H1 (cell line): ENCODE measurements around the gene SPEM1. TPM values are rescaled to one million over a fixed set of nuclear protein-coding genes. Genes with fewer than 3 reads are reported as not detected.

Experiments
- CTCF ChIA-PET: fragments of 300-600 bp; sonication (Branson Sonifier 250); formaldehyde crosslinking; loops from one replicate; lab custom pipeline; 2021; ENCODE audit not compliant: partially characterized antibody; lab: Charles Lee
- POLR2A ChIA-PET: fragments of 300-600 bp; sonication (Branson Sonifier 250); formaldehyde crosslinking; loops from one replicate; lab custom pipeline; 2021; ENCODE audit warnings: inconsistent platforms; ENCODE audit not compliant: partially characterized antibody; lab: Charles Lee
- DNase-seq, 2 experiments: peaks; one replicate each; pipeline versions ENCODE4 v3.0.0 to v3.0.0-alpha.2; 2010 to 2022; ENCODE audit warnings: low spot score in 2 of 2, low read depth in 1 of 2, mixed read lengths in 1 of 2
- FAIRE-seq: peaks from 2 replicates; lab custom pipeline; 2011; peaks lifted over from hg19 to GRCh38; lab: Jason Lieb, UNC
- H2AFZ ChIP-seq: 2 replicates; pipeline ENCODE4 v1.8.1; 2012; ENCODE audit warnings: low read length, inconsistent platforms
- H2AK5ac ChIP-seq: 2 replicates; pipeline ENCODE4 v1.6.1; 2013; ENCODE audit warnings: low read depth, low read length
- H2BK120ac ChIP-seq: replicated peaks from 2 replicates; pipeline ENCODE3; 2013; ENCODE audit warnings: low read depth, low read length, inconsistent platforms
- H2BK12ac ChIP-seq: 2 replicates; pipeline ENCODE4 v1.6.1; 2013; ENCODE audit warnings: low read depth, low read length
- H2BK15ac ChIP-seq: 2 replicates; pipeline ENCODE4 v1.6.1; 2013; ENCODE audit warnings: low read length
- H2BK20ac ChIP-seq: 2 replicates; pipeline ENCODE4 v1.6.1; 2013; ENCODE audit warnings: low read length
- H2BK5ac ChIP-seq: 2 replicates; pipeline ENCODE4 v1.6.1; 2013; ENCODE audit warnings: low read depth, low read length
- H3K14ac ChIP-seq: 2 replicates; pipeline ENCODE4 v1.6.1; 2013; ENCODE audit warnings: inconsistent platforms; ENCODE audit not compliant: insufficient read length
- H3K18ac ChIP-seq: 2 replicates; pipeline ENCODE4 v1.6.1; 2013; ENCODE audit warnings: low read length; ENCODE audit errors: extremely low read depth
- H3K23ac ChIP-seq: 2 replicates; pipeline ENCODE4 v1.6.1; 2013; ENCODE audit warnings: inconsistent platforms; ENCODE audit not compliant: insufficient read length
- H3K23me2 ChIP-seq: 2 replicates; pipeline ENCODE4 v1.6.1; 2013; ENCODE audit warnings: low read depth, low read length
- H3K27ac ChIP-seq: 2 replicates; pipeline ENCODE4 v1.6.1; 2011; ENCODE audit warnings: low read depth, low read length, inconsistent platforms
- H3K27me3 ChIP-seq, 4 experiments: replicated peaks in 1 of 4; 1 replicate in 1 of 4; 2 replicates in 3 of 4; pipeline versions ENCODE4 v1.6.1 to v1.8.1; 2011 to 2013; ENCODE audit warnings: low read length in 3 of 4, mild to moderate bottlenecking in 3 of 4, inconsistent platforms in 2 of 4, mixed read lengths in 2 of 4, moderate library complexity in 1 of 4; ENCODE audit not compliant: control insufficient read depth in 3 of 4, insufficient read depth in 3 of 4; ENCODE audit errors: extremely low read depth in 1 of 4
- H3K36me3 ChIP-seq, 4 experiments: 2 replicates each; pipeline versions ENCODE4 v1.6.1 to v1.8.1; 2011 to 2013; ENCODE audit warnings: mild to moderate bottlenecking in 4 of 4, low read length in 3 of 4, moderate library complexity in 2 of 4, control low read depth in 1 of 4, inconsistent platforms in 1 of 4; ENCODE audit not compliant: insufficient read depth in 4 of 4, control insufficient read depth in 2 of 4
- H3K4ac ChIP-seq: replicated peaks from 2 replicates; pipeline ENCODE3; 2013; ENCODE audit warnings: low read length, low read depth, mixed read lengths, inconsistent platforms; ENCODE audit not compliant: insufficient read length
- H3K4me1 ChIP-seq, 4 experiments: replicated peaks in 1 of 4; 1 replicate in 1 of 4; 2 replicates in 3 of 4; pipeline versions ENCODE4 v1.6.1 to v1.8.1; 2011 to 2013; ENCODE audit warnings: low read length in 3 of 4, inconsistent platforms in 2 of 4, mixed read lengths in 1 of 4; ENCODE audit not compliant: insufficient read depth in 4 of 4, control insufficient read depth in 3 of 4
- H3K4me2 ChIP-seq, 2 experiments: 2 replicates each; pipeline versions ENCODE4 v1.6.1 to v1.8.1; 2011 to 2013; ENCODE audit warnings: low read depth in 2 of 2, low read length in 2 of 2, control low read depth in 1 of 2, inconsistent platforms in 1 of 2, mild to moderate bottlenecking in 1 of 2; ENCODE audit not compliant: insufficient read depth in 1 of 2
- H3K4me3 ChIP-seq, 4 experiments: fragments of 200-600, 300-600 bp in 1 of 4; sonication (generic), shearing (Covaris generic), sonication (Bioruptor Twin) in 1 of 4; 2 replicates each; pipeline versions ENCODE4 v1.5.1 to v1.8.1; 2011 to 2016; ENCODE audit warnings: low read length in 4 of 4, low read depth in 3 of 4, control low read depth in 2 of 4, inconsistent platforms in 2 of 4, mild to moderate bottlenecking in 2 of 4, mixed read lengths in 1 of 4, moderate library complexity in 1 of 4; ENCODE audit not compliant: insufficient read depth in 2 of 4; ENCODE audit errors: extremely low read depth in 1 of 4
- H3K56ac ChIP-seq: replicated peaks from 2 replicates; pipeline ENCODE3; 2013; ENCODE audit warnings: low read depth, mild to moderate bottlenecking, mixed read lengths, low read length, inconsistent platforms; ENCODE audit not compliant: insufficient read length
- H3K79me1 ChIP-seq: 2 replicates; pipeline ENCODE4 v1.6.1; 2013; ENCODE audit warnings: low read depth, low read length, control low read depth
- H3K79me2 ChIP-seq, 2 experiments: 2 replicates each; pipeline versions ENCODE4 v1.6.1 to v1.8.1; 2012 to 2013; ENCODE audit warnings: low read length in 2 of 2, mild to moderate bottlenecking in 2 of 2, inconsistent platforms in 1 of 2; ENCODE audit not compliant: insufficient read depth in 2 of 2, control insufficient read depth in 1 of 2
- H3K9ac ChIP-seq, 4 experiments: replicated peaks in 1 of 4; 1 replicate in 1 of 4; 2 replicates in 3 of 4; pipeline versions ENCODE4 v1.6.1 to v1.8.1; 2011 to 2013; ENCODE audit warnings: low read depth in 3 of 4, low read length in 3 of 4, control low read depth in 2 of 4, mild to moderate bottlenecking in 2 of 4, moderate library complexity in 2 of 4, inconsistent platforms in 1 of 4; ENCODE audit errors: extremely low read depth in 1 of 4
- H3K9me3 ChIP-seq, 2 experiments: 2 replicates each; pipeline versions ENCODE4 v1.6.1 to v1.8.1; 2012 to 2013; ENCODE audit warnings: mild to moderate bottlenecking in 2 of 2, moderate library complexity in 2 of 2, control low read depth in 1 of 2, inconsistent platforms in 1 of 2, low read depth in 1 of 2, low read length in 1 of 2, mixed read lengths in 1 of 2; ENCODE audit not compliant: insufficient read depth in 2 of 2
- H4K20me1 ChIP-seq, 2 experiments: replicated peaks in 1 of 2; 2 replicates each; pipeline versions ENCODE3 to v1.8.1; 2011 to 2013; ENCODE audit warnings: inconsistent platforms in 2 of 2, low read length in 2 of 2, mild to moderate bottlenecking in 1 of 2; ENCODE audit not compliant: insufficient read depth in 2 of 2, control insufficient read depth in 1 of 2
- H4K5ac ChIP-seq: 2 replicates; pipeline ENCODE4 v1.6.1; 2013; ENCODE audit warnings: low read length, low read depth, mixed read lengths, inconsistent platforms; ENCODE audit not compliant: insufficient read length
- H4K8ac ChIP-seq: 2 replicates; pipeline ENCODE4 v1.8.0; 2013; ENCODE audit warnings: mild to moderate bottlenecking, moderate library complexity, low read length, inconsistent platforms; ENCODE audit not compliant: insufficient read depth; ENCODE audit errors: extremely low read depth
- H4K91ac ChIP-seq: replicated peaks from 2 replicates; pipeline ENCODE3; 2013; ENCODE audit warnings: low read length, mixed read lengths, inconsistent platforms; ENCODE audit not compliant: insufficient read length
- BACH1 ChIP-seq: IDR thresholded peaks from 2 replicates; pipeline ENCODE4 v1.6.1; 2012; ENCODE audit warnings: low read length, improper control_type of control experiment
- CREB1 ChIP-seq: IDR thresholded peaks from 2 replicates; pipeline ENCODE4 v1.6.1; 2012; ENCODE audit warnings: inconsistent platforms
- CTBP2 ChIP-seq: IDR thresholded peaks from 2 replicates; pipeline ENCODE4 v1.7.0; 2011; ENCODE audit warnings: borderline replicate concordance, mild to moderate bottlenecking, moderate library complexity, mixed read lengths, low read length; ENCODE audit not compliant: insufficient read depth, insufficient read length
- HDAC6 ChIP-seq: IDR thresholded peaks from one replicate; pipeline ENCODE4 v1.7.1; 2012; ENCODE audit warnings: low read depth, mild to moderate bottlenecking, inconsistent platforms, low read length, moderate library complexity
- RAD21 ChIP-seq, 2 experiments: IDR thresholded peaks in 1 of 2; conservative IDR thresholded peaks in 1 of 2; 2 replicates each; pipeline ENCODE4 v1.6.1; 2011; ENCODE audit warnings: low read depth in 2 of 2, low read length in 2 of 2, improper control_type of control experiment in 1 of 2, inconsistent platforms in 1 of 2, mild to moderate bottlenecking in 1 of 2, moderate library complexity in 1 of 2
- RBBP5 ChIP-seq: IDR thresholded peaks from 2 replicates; pipeline ENCODE4 v1.7.1; 2012; ENCODE audit warnings: low read depth, mild to moderate bottlenecking, inconsistent platforms, low read length, moderate library complexity, borderline replicate concordance
- YY1 ChIP-seq: IDR thresholded peaks from 2 replicates; pipeline ENCODE4 v1.6.1; 2011; ENCODE audit warnings: low read depth, mild to moderate bottlenecking, low read length
- ZNF274 ChIP-seq: IDR thresholded peaks from 2 replicates; pipeline ENCODE4 v1.7.0; 2012; ENCODE audit warnings: low read length, borderline replicate concordance; ENCODE audit errors: extremely low read depth
- WGBS, 2 experiments: shearing (Covaris generic) in 1 of 2; methylation state at CpG; one replicate each; pipeline versions ENCODE4 v1.1.6 to v1.1.7; 2013 to 2015; ENCODE audit warnings: low lambda C conversion rate in 2 of 2, mixed read lengths in 2 of 2, inconsistent platforms in 1 of 2, low coverage in 1 of 2, missing lambda C conversion rate in 1 of 2; ENCODE audit not compliant: insufficient replicate concordance in 2 of 2, insufficient coverage in 1 of 2, insufficient read length in 1 of 2; ENCODE audit errors: extremely low coverage in 1 of 2, missing lambda C conversion rate in 1 of 2; 5-methylcytosine and 5-hydroxymethylcytosine counted together
- polyA plus RNA-seq, 7 experiments: library from polyadenylated mRNA; depleted of rRNA in 3 of 7; stranded (reverse) in 5 of 7; unstranded in 2 of 7; fragments of >200 nt in 5 of 7; fragments of 200-250 nt in 2 of 7; gene quantifications; 1 replicate in 5 of 7; 2 replicates in 1 of 7; 4 replicates in 1 of 7; pipeline versions ENCODE4 v1.2.1 to v1.2.3, GENCODE V29; 2011 to 2013; ENCODE audit warnings: missing spikeins in 2 of 7, mixed read lengths in 2 of 7
- total RNA-seq: library from RNA; stranded (reverse); fragmentation: NEBNext Ultra II Directional; extraction: Animal tissue kit (Norgen Biotek cat#: 25700); gene quantifications from 2 replicates; pipeline ENCODE4 v1.2.1, GENCODE V29; 2021
- TF ChIP-seq, protein P1 (sequence below): IDR thresholded peaks from 2 replicates; pipeline ENCODE4 v1.6.1; 2012; ENCODE audit warnings: inconsistent platforms

Gene SPEM1
- total and polyA plus RNA-seq, 2 of the 8 experiments (the other 6 are each of a cell fraction or from before 2014, with no cell fraction given): not detected

GRCh38 chr17:7388856-7389255, 31.3 kb upstream of the SPEM1 start:
- no peak for TF ChIP-seq YY1
- TF ChIP-seq RAD21 (IDR thresholded peaks at IDR 0.05 in 1 of 2, conservative IDR thresholded peaks at IDR 0.05 in 1 of 2; ENCODE audit: low read depth in 2 of 2, low read length in 2 of 2): no peak
- TF ChIP-seq HDAC6: no peak
- TF ChIP-seq, protein P1, sequence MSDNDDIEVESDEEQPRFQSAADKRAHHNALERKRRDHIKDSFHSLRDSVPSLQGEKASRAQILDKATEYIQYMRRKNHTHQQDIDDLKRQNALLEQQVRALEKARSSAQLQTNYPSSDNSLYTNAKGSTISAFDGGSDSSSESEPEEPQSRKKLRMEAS: no peak
- TF ChIP-seq ZNF274: no peak
- no peak for TF ChIP-seq CTBP2
- no peak for TF ChIP-seq CREB1
- TF ChIP-seq BACH1: no peak
- no peak for TF ChIP-seq RBBP5
- no peak overlapping the region for H2BK20ac ChIP-seq
- H2AK5ac ChIP-seq: no peak overlapping the region
- CTCF ChIA-PET: interaction anchor here (0.8 to 2.8 kb wide), 5 partner anchors 9 to 172 kb away, joined by 3 to 8 read pairs (median 4); partner anchors contain the start of genes KCTD11 and SENP3
- no peak overlapping the region for H4K91ac ChIP-seq
- H3K18ac ChIP-seq: no peak overlapping the region
- no peak overlapping the region for H3K4me2 ChIP-seq
- no peak overlapping the region for H3K14ac ChIP-seq
- H2BK5ac ChIP-seq: no peak overlapping the region
- H3K36me3 ChIP-seq: peaks cover 0 to 30% (median 10%) of the 10 kb centered on the region in 4 experiments; a peak in 5 of 8 replicates
- peaks cover 0 to 14% (median 6%) of the 10 kb centered on the region in 4 experiments; a peak in 6 of 7 replicates for H3K4me1 ChIP-seq
- no peaks in the 10 kb centered on the region for H3K9me3 ChIP-seq
- H3K9ac ChIP-seq: no peak overlapping the region
- peaks cover 13% of the 10 kb centered on the region; the same call in 1 of the 2 replicates for H3K23me2 ChIP-seq
- 87% methylated on average over 10 of the region's 10 CpGs; no CpG with 5 or more reads in 1 of the 2 experiments for WGBS, 2 experiments
- H3K4ac ChIP-seq: no peak overlapping the region
- FAIRE-seq: no peak
- peaks cover 0 to under 1% (median under 1%) of the 10 kb centered on the region in 4 experiments; a peak in 2 of 7 replicates for H3K27me3 ChIP-seq
- H3K79me1 ChIP-seq: no peaks in the 10 kb centered on the region; the same call in 1 of the 2 replicates
- H3K56ac ChIP-seq: no peak overlapping the region
- no peak overlapping the region for H4K8ac ChIP-seq
- H2AFZ ChIP-seq: no peak overlapping the region
- no peak overlapping the region for H4K5ac ChIP-seq
- H3K23ac ChIP-seq: no peak overlapping the region
- no peak overlapping the region for H3K4me3 ChIP-seq
- peaks cover 2 to 10% of the 10 kb centered on the region in 2 experiments for H4K20me1 ChIP-seq
- H3K27ac ChIP-seq: no peak overlapping the region
- no peak overlapping the region for H2BK120ac ChIP-seq
- H3K79me2 ChIP-seq: no peaks in the 10 kb centered on the region
- no peak overlapping the region for H2BK15ac ChIP-seq
- no peak overlapping the region for H2BK12ac ChIP-seq
- POLR2A ChIA-PET: interaction anchor here (0.7 to 1.6 kb wide), 6 partner anchors 8 to 75 kb away, joined by 3 to 10 read pairs (median 4); partner anchors contain the start of genes TMEM256 and TNK1
- no peak for DNase-seq
